NB4 (cell line): ENCODE results near the gene NFE2L2.

ENCODE experiments used
- DNase-seq: peaks from one replicate; pipeline ENCODE4 v3.0.0; 2010; ENCODE audit warnings: low read depth
- H3K4me3 ChIP-seq: one replicate; pipeline ENCODE4 v1.5.1; 2011; ENCODE audit warnings: mild to moderate bottlenecking, low read depth, low read length, moderate library complexity
- CTCF ChIP-seq: IDR thresholded peaks from one replicate; pipeline ENCODE4 v1.5.1; 2012; ENCODE audit warnings: low read depth, low read length
- MAX ChIP-seq: IDR thresholded peaks from 2 replicates; pipeline ENCODE4 v1.6.1; 2011; ENCODE audit warnings: low read depth, low read length
- MYC ChIP-seq: IDR thresholded peaks from 2 replicates; pipeline ENCODE4 v1.6.1; 2011; ENCODE audit warnings: low read depth, low read length
- POLR2A ChIP-seq: IDR thresholded peaks from 2 replicates; pipeline ENCODE4 v1.6.1; 2011; ENCODE audit warnings: mild to moderate bottlenecking; ENCODE audit not compliant: insufficient read length; ENCODE audit errors: extremely low read depth

The NFE2L2 gene

GRCh38 chr2:177184606-177185005, 79.9 kb downstream of the NFE2L2 start:
- TF ChIP-seq MYC (no peak), POLR2A (no peak), MAX (no peak), CTCF (no peak)
- DNase-seq = no peak
- no peak overlapping the region for H3K4me3 ChIP-seq

- DNase-seq = no peak
- H3K4me3 ChIP-seq = no peak overlapping the region
- TF ChIP-seq POLR2A (no peak), MAX (no peak), CTCF (no peak), MYC (no peak)
Measured at GRCh38 chr2:177183860-177184259, 80.7 kb downstream of the NFE2L2 start.
